ENCODE results near the gene FBXO7. TPM values are rescaled to one million over a fixed set of nuclear protein-coding genes. Genes with fewer than 3 reads are reported as not detected.

FBXO7 gene
- total RNA-seq: 100 to 1,000 TPM; 186 to 247 TPM

DNA sequence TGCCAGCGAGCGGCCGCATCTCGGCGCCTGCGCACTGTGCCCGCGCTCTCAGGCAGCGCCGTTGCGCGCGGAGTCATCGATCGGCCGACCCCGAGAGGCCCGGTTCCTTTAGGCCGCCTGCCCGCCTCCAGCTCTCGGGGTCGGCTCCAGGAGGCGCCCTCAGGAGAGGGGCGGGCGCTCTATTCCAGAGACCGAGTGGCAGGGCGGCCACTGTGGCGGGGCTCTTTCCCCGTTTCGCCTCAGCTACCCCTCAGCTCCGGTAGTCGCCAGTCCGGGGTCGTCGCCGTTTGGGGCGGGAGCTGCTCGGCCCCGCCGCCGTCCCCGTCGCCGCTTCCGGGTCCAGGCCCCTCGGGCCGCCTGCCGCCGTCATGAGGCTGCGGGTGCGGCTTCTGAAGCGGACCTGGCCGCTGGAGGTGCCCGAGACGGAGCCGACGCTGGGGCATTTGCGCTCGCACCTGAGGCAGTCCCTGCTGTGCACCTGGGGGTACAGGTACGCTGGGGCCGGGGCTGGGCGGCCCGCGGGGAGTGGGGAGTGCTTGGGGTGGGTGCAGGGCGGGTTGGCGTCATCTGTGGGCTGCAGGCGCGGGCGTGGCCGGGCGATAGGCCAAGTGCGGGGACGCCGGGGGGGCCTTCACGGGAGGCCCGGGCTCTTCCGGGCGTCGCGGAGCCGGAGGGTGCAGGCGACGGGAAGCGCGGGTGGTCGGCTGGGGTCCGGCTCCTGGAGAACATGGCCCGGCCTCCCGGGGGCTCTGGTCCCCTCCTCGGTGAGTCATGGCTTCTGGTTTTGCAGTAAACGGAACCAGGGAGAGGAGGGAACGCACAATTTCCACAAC is at the start of gene FBXO7:
Gene FBXO7, plus strand, starts transcription at position 177 of the 833 bp plus-strand sequence. Its CDS starts 192 bp downstream, at position 369.

Other genes with a start within 250 kb of the FBXO7 start
- 1 to 10 TPM; 1.3 to 1.4 TPM for gene SLC5A4, start 219.5 kb upstream of the FBXO7 start, total RNA-seq
- not detected for gene RFPL3, start 116.9 kb upstream of the FBXO7 start, total RNA-seq
- gene RTCB, start 62.6 kb upstream of the FBXO7 start, total RNA-seq: 100 to 1,000 TPM in 1 of 2 donors, 10 to 100 TPM in 1; 81.9 to 144 TPM
- gene BPIFC, start 10.4 kb upstream of the FBXO7 start, total RNA-seq: not detected

Data from melanocyte of skin (primary cell).